ENCODE measurements around the gene PSMA1. TPM values are rescaled to one million over a fixed set of nuclear protein-coding genes. Genes with fewer than 3 reads are reported as not detected.

PSMA1 gene
- total RNA-seq, 1 experiment from 2014 or later = 143 TPM

DNA sequence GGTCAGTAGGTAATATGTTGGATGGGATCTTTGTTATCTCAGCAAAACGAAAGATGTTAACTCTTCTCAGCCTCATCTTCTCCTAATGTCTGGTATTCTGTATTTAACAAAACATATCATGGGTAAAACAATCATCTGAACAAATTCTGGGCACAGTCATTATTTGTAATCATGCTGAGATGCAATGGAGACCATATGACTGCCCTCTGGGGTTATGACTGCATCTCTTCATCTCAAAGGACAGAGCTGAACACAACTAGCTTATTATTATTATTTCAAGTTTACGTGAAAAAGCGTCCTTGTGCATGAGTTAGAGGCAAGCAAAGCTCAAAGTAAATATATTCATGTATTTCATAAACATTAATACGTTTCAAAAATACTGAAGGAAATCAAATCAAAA is 29.7 kb upstream of the PSMA1 start:
- ChIA-PET CTCF (no interaction called here), POLR2A (ENCODE audit: unreplicated experiment) (interaction anchor here (0.6 kb wide), 1 partner anchor 216 kb away, joined by 6 read pairs; no protein-coding TSS in a partner anchor)
- no TSS peak for BruUV-seq (replicated peaks)
- Histone ChIP-seq H3K36me3 (ENCODE audit: low read depth) (no peaks in the 10 kb centered on the region), H3K4me3 (no peak overlapping the region), H3K9me3 (ENCODE audit: insufficient read depth, low read depth) (no peaks in the 10 kb centered on the region), H3K4me2 (no peak overlapping the region), H2AFZ (no peak overlapping the region), H3K79me2 (ENCODE audit: low read depth) (no peaks in the 10 kb centered on the region), H3K9me2 (ENCODE audit: insufficient read depth) (no peaks in the 10 kb centered on the region), H3K4me1 (replicated peaks; ENCODE audit: insufficient read depth) (no peaks in the 10 kb centered on the region), H3F3A (ENCODE audit: insufficient read depth, low read depth) (no peaks in the 10 kb centered on the region), H3K27ac (no peak overlapping the region), H4K20me1 (ENCODE audit: insufficient read depth) (no peaks in the 10 kb centered on the region), H3K27me3 (ENCODE audit: insufficient read depth, low read depth) (no peaks in the 10 kb centered on the region)
- TF ChIP-seq EZH2 (IDR thresholded peaks at IDR 0.05; ENCODE audit: low read depth) = no peak
- TF ChIP-seq, protein P1, sequence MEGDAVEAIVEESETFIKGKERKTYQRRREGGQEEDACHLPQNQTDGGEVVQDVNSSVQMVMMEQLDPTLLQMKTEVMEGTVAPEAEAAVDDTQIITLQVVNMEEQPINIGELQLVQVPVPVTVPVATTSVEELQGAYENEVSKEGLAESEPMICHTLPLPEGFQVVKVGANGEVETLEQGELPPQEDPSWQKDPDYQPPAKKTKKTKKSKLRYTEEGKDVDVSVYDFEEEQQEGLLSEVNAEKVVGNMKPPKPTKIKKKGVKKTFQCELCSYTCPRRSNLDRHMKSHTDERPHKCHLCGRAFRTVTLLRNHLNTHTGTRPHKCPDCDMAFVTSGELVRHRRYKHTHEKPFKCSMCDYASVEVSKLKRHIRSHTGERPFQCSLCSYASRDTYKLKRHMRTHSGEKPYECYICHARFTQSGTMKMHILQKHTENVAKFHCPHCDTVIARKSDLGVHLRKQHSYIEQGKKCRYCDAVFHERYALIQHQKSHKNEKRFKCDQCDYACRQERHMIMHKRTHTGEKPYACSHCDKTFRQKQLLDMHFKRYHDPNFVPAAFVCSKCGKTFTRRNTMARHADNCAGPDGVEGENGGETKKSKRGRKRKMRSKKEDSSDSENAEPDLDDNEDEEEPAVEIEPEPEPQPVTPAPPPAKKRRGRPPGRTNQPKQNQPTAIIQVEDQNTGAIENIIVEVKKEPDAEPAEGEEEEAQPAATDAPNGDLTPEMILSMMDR (conservative IDR thresholded peaks at IDR 0.05) = no peak
- intact Hi-C loops (cut with micrococcal nuclease; ENCODE audit: unreplicated experiment) = no loop called here
- no peak for DNase-seq

DNA sequence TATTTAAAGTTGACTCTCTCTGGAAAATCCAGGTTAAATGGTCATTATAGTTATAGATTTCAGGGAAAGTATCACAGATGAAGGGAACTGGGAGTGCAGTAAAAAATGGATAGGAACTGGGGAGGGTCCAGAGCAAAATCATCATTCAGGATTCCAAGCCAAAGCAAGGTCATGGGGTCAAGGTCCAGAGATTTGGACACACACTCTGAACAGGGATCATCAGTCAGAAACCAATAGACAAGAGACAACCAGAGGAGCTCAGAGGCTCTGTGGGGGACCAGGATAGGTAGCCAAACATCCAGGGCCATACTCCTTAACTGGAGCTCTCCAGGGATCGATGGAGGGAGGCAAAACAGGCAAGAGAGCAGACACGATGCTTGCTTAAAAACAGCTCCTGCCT is 27.3 kb upstream of the PSMA1 start:
- Histone ChIP-seq H3K27me3 (ENCODE audit: insufficient read depth, low read depth) (no peaks in the 10 kb centered on the region), H3K27ac (no peak overlapping the region), H3K79me2 (ENCODE audit: low read depth) (no peaks in the 10 kb centered on the region), H2AFZ (no peak overlapping the region), H3K4me1 (replicated peaks; ENCODE audit: insufficient read depth) (no peaks in the 10 kb centered on the region), H3K9me2 (ENCODE audit: insufficient read depth) (no peaks in the 10 kb centered on the region), H4K20me1 (ENCODE audit: insufficient read depth) (no peaks in the 10 kb centered on the region), H3K36me3 (ENCODE audit: low read depth) (no peaks in the 10 kb centered on the region), H3K4me3 (no peak overlapping the region), H3F3A (ENCODE audit: insufficient read depth, low read depth) (no peaks in the 10 kb centered on the region), H3K4me2 (no peak overlapping the region), H3K9me3 (ENCODE audit: insufficient read depth, low read depth) (no peaks in the 10 kb centered on the region)
- DNase-seq = no peak
- TF ChIP-seq EZH2 (IDR thresholded peaks at IDR 0.05; ENCODE audit: low read depth) = no peak
- TF ChIP-seq, protein P1 (conservative IDR thresholded peaks at IDR 0.05) = no peak
- intact Hi-C loops (cut with micrococcal nuclease; ENCODE audit: unreplicated experiment) = no loop called here
- BruUV-seq (replicated peaks) = no TSS peak
- POLR2A ChIA-PET (ENCODE audit: unreplicated experiment) = no interaction called here
- CTCF ChIA-PET = no interaction called here

DNA sequence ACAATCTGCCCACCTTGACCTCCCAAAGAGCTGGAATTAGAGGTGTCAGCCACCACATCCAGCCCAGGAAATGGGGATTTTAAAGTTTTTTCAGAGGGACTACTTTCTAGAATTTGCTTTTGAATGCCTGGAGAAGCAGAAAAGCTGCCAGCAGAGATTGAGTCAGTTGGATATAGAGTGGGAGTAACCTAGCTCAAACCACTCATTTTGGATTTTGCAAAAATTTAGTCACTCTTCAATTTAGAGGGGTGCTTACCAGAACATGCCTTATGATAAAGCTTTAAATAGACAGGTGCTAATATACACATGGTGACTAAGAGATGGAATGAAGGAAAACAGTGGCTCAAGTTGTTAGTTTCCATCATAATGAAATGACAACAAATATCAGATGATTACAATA is 26.5 kb upstream of the PSMA1 start:
- Histone ChIP-seq H3K4me1 (replicated peaks; ENCODE audit: insufficient read depth) (no peaks in the 10 kb centered on the region), H3K79me2 (ENCODE audit: low read depth) (no peaks in the 10 kb centered on the region), H4K20me1 (ENCODE audit: insufficient read depth) (no peaks in the 10 kb centered on the region), H3K36me3 (ENCODE audit: low read depth) (no peaks in the 10 kb centered on the region), H3K27me3 (ENCODE audit: insufficient read depth, low read depth) (no peaks in the 10 kb centered on the region), H3K9me2 (ENCODE audit: insufficient read depth) (no peaks in the 10 kb centered on the region), H3K9me3 (ENCODE audit: insufficient read depth, low read depth) (no peaks in the 10 kb centered on the region), H2AFZ (no peak overlapping the region), H3F3A (ENCODE audit: insufficient read depth, low read depth) (no peaks in the 10 kb centered on the region), H3K4me3 (no peak overlapping the region), H3K27ac (no peak overlapping the region), H3K4me2 (no peak overlapping the region)
- no peak for TF ChIP-seq EZH2 (IDR thresholded peaks at IDR 0.05; ENCODE audit: low read depth)
- TF ChIP-seq, protein P1 (conservative IDR thresholded peaks at IDR 0.05) = no peak
- CTCF ChIA-PET = interaction anchor here (0.6 kb wide), 1 partner anchor 24 kb away, joined by 6 read pairs; no protein-coding TSS in a partner anchor
- POLR2A ChIA-PET (ENCODE audit: unreplicated experiment) = no interaction called here
- intact Hi-C loops (cut with micrococcal nuclease; ENCODE audit: unreplicated experiment) = no loop called here
- BruUV-seq (replicated peaks) = no TSS peak
- DNase-seq = no peak

Measured in PC-9 (cell line).